GM23338 (cell line): ENCODE results near the gene GRB14. TPM values are rescaled to one million over a fixed set of nuclear protein-coding genes. Genes with fewer than 3 reads are reported as not detected.

Experiments used
- ATAC-seq: fragments of 200-7000 bp; cut with Tn5 transposase; 3 replicates; pipeline ENCODE4 v1.9.1; 2020
- DNase-seq: peaks from one replicate; pipeline ENCODE4 v3.0.0-alpha.2; 2015; ENCODE audit warnings: low spot score
- H2AFZ ChIP-seq: fragments of 200-600 bp; sonication (generic); 2 replicates; pipeline ENCODE4 v1.8.0; 2016; ENCODE audit warnings: antibody characterized with exemption, mild to moderate bottlenecking, moderate library complexity
- H3F3A ChIP-seq: fragments of 200-600 bp; sonication (generic); replicated peaks from 2 replicates; pipeline ENCODE4 v1.8.0; 2017; ENCODE audit warnings: antibody characterized with exemption, mixed run types, low read depth
- H3K27ac ChIP-seq: fragments of 200-600 bp; sonication (generic); 2 replicates; pipeline ENCODE4 v1.6.1; 2016; ENCODE audit warnings: low read depth
- H3K27me3 ChIP-seq: fragments of 200-600 bp; sonication (generic); 2 replicates; pipeline ENCODE4 v1.8.0; 2016; ENCODE audit warnings: mild to moderate bottlenecking, mixed run types, moderate library complexity; ENCODE audit not compliant: insufficient read depth
- H3K36me3 ChIP-seq: fragments of 200-600 bp; sonication (generic); 2 replicates; pipeline ENCODE4 v1.8.0; 2016; ENCODE audit warnings: mild to moderate bottlenecking; ENCODE audit not compliant: insufficient read depth
- H3K4me1 ChIP-seq: fragments of 200-600 bp; sonication (generic); 2 replicates; pipeline ENCODE4 v1.8.0; 2016; ENCODE audit warnings: mild to moderate bottlenecking, moderate library complexity; ENCODE audit not compliant: insufficient read depth
- H3K4me2 ChIP-seq: fragments of 200-600 bp; sonication (generic); 2 replicates; pipeline ENCODE4 v1.7.1; 2017; ENCODE audit warnings: mixed run types
- H3K4me3 ChIP-seq: fragments of 200-600 bp; sonication (generic); 2 replicates; pipeline ENCODE4 v1.6.1; 2016; ENCODE audit warnings: mixed run types
- H3K79me2 ChIP-seq: fragments of 200-600 bp; sonication (generic); replicated peaks from 2 replicates; pipeline ENCODE4 v1.8.0; 2017; ENCODE audit warnings: mild to moderate bottlenecking; ENCODE audit not compliant: insufficient read depth
- H3K9me2 ChIP-seq: fragments of 200-600 bp; sonication (generic); 2 replicates; pipeline ENCODE4 v1.8.0; 2017; ENCODE audit not compliant: insufficient read depth
- H4K20me1 ChIP-seq: fragments of 200-600 bp; sonication (generic); replicated peaks from 2 replicates; pipeline ENCODE4 v1.8.0; 2017; ENCODE audit warnings: mild to moderate bottlenecking; ENCODE audit not compliant: insufficient read depth
- H3K27ac Mint-ChIP-seq: 2 replicates; pipeline ENCODE4 v1.8.0; 2020; ENCODE audit warnings: inconsistent platforms, mild to moderate bottlenecking, moderate library complexity, mixed read lengths
- H3K27me3 Mint-ChIP-seq: 3 replicates; pipeline ENCODE4 v1.8.0; 2022; ENCODE audit warnings: low read depth, mild to moderate bottlenecking, moderate library complexity, mixed read lengths, inconsistent platforms; ENCODE audit not compliant: insufficient read depth, poor library complexity
- H3K36me3 Mint-ChIP-seq: 3 replicates; pipeline ENCODE4 v1.8.0; 2021; ENCODE audit warnings: low read depth, mild to moderate bottlenecking, inconsistent platforms, moderate library complexity, mixed read lengths
- H3K4me1 Mint-ChIP-seq: 3 replicates; pipeline ENCODE4 v1.8.0; 2020; ENCODE audit warnings: mild to moderate bottlenecking, inconsistent platforms, mixed read lengths
- H3K4me3 Mint-ChIP-seq: 3 replicates; pipeline ENCODE4 v1.8.0; 2021; ENCODE audit warnings: moderate library complexity, mild to moderate bottlenecking, inconsistent platforms, mixed read lengths
- H3K9me3 Mint-ChIP-seq: 3 replicates; pipeline ENCODE4 v1.8.0; 2020; ENCODE audit warnings: moderate library complexity, mild to moderate bottlenecking, inconsistent platforms, mixed read lengths
- CREB1 ChIP-seq: fragments of 250-450 bp; sonication (Bioruptor Pico); IDR thresholded peaks from 2 replicates; pipeline ENCODE4 v1.5.0; 2020; ENCODE audit warnings: low read depth, mild to moderate bottlenecking, moderate library complexity
- CTCF ChIP-seq, 2 experiments: fragments of 200-600 bp in 1 of 2; sonication (generic) in 1 of 2; conservative IDR thresholded peaks; 2 replicates each; pipeline versions ENCODE4 v1.5.1 to v1.6.1; 2016 to 2017; ENCODE audit warnings: antibody characterized with exemption in 2 of 2, low read depth in 2 of 2, mild to moderate bottlenecking in 2 of 2, moderate library complexity in 1 of 2
- ETS1 ChIP-seq: IDR thresholded peaks from 2 replicates; pipeline ENCODE4 v1.6.1; 2016; ENCODE audit warnings: antibody characterized with exemption
- EZH2 ChIP-seq: fragments of 200-600 bp; sonication (generic); IDR thresholded peaks from one replicate; pipeline ENCODE4 v1.8.0; 2017; ENCODE audit warnings: antibody characterized with exemption, mild to moderate bottlenecking, low read depth; ENCODE audit not compliant: unreplicated experiment
- EZH2phosphoT487 ChIP-seq: fragments of 200-600 bp; sonication (generic); IDR thresholded peaks from one replicate; pipeline ENCODE4 v1.8.1; 2018; ENCODE audit warnings: antibody characterized with exemption; ENCODE audit not compliant: unreplicated experiment
- JUNB ChIP-seq: IDR thresholded peaks from one replicate; pipeline ENCODE4 v1.6.1; 2016; ENCODE audit warnings: antibody characterized with exemption; ENCODE audit not compliant: unreplicated experiment
- NANOG ChIP-seq: IDR thresholded peaks from 2 replicates; pipeline ENCODE4 v1.6.1; 2016; ENCODE audit warnings: antibody characterized with exemption, borderline replicate concordance
- POLR2AphosphoS5 ChIP-seq: IDR thresholded peaks from 2 replicates; pipeline ENCODE4 v1.6.1; 2016; ENCODE audit warnings: antibody characterized with exemption, low read depth
- REST ChIP-seq: IDR thresholded peaks from one replicate; pipeline ENCODE4 v1.6.1; 2018; ENCODE audit warnings: antibody characterized with exemption; ENCODE audit not compliant: unreplicated experiment
- STAT1 ChIP-seq: IDR thresholded peaks from one replicate; pipeline ENCODE4 v1.6.1; 2016; ENCODE audit warnings: antibody characterized with exemption; ENCODE audit not compliant: unreplicated experiment
- ZNF114 ChIP-seq: fragments of 250-450 bp; sonication (Bioruptor Pico); IDR thresholded peaks from 2 replicates; pipeline ENCODE4 v1.5.0; 2020; ENCODE audit warnings: mild to moderate bottlenecking, moderate library complexity
- ZNF331 ChIP-seq: fragments of 250-450 bp; sonication (Bioruptor Pico); IDR thresholded peaks from 2 replicates; pipeline ENCODE4 v1.5.0; 2020; ENCODE audit warnings: low read depth, mild to moderate bottlenecking, moderate library complexity
- ZNF462 ChIP-seq: fragments of 250-450 bp; sonication (Bioruptor Pico); IDR thresholded peaks from 2 replicates; pipeline ENCODE4 v1.5.0; 2020; ENCODE audit warnings: mild to moderate bottlenecking, moderate library complexity
- polyA plus RNA-seq: library from polyadenylated mRNA; unstranded; fragments of >200 nt; fragmentation: Nextera tagmentation; extraction: Ambion mirVana; gene quantifications from 2 replicates; pipeline ENCODE4 v1.2.1, GENCODE V29; 2016
- total RNA-seq: library from RNA; depleted of rRNA; stranded (reverse); fragments of >200 nt; shearing (Covaris generic); gene quantifications from 2 replicates; pipeline ENCODE4 v1.2.3, GENCODE V29; 2014

Gene GRB14
- total and polyA plus RNA-seq, 2 experiments from 2014 or later: 16.0 to 28.9 TPM

GRCh38 chr2:164514491-164514890 is 106.8 kb downstream of the GRB14 start:
- Mint-ChIP-seq H3K9me3 (peaks cover 17% of the 10 kb centered on the region), H3K27ac (peak overlapping the region; percentile 75; the same call in 1 of the 2 replicates), H3K4me1 (peaks cover 13% of the 10 kb centered on the region), H3K4me3 (no peak overlapping the region), H3K36me3 (peaks cover 46% of the 10 kb centered on the region), H3K27me3 (peaks cover 3% of the 10 kb centered on the region)
- Histone ChIP-seq H3K27me3 (no peaks in the 10 kb centered on the region), H3K79me2 (no peaks in the 10 kb centered on the region), H3K4me1 (0 out of 2 replicates have a peak, but pooled peaks cover 5% of the 10 kb centered on the region), H4K20me1 (no peaks in the 10 kb centered on the region), H3K9me2 (0 out of 2 replicates have a peak, but pooled peaks cover 5% of the 10 kb centered on the region), H3K4me2 (no peak overlapping the region), H3K27ac (no peak overlapping the region), H3K36me3 (no peaks in the 10 kb centered on the region), H3K4me3 (no peak overlapping the region), H2AFZ (no peak overlapping the region), H3F3A (no peaks in the 10 kb centered on the region)
- TF ChIP-seq ETS1 (no peak), ZNF114 (CRISPR knock-in tag) (no peak), ZNF331 (CRISPR knock-in tag) (no peak), CREB1 (CRISPR knock-in tag) (no peak), STAT1 (no peak), REST (no peak), JUNB (no peak), EZH2phosphoT487 (no peak), POLR2AphosphoS5 (no peak), NANOG (no peak), EZH2 (no peak), CTCF (conservative IDR thresholded peaks at IDR 0.05; ENCODE audit: low read depth in 2 of 2) (no peak), ZNF462 (CRISPR knock-in tag) (no peak)
- DNase-seq (no peak), ATAC-seq (no peak)
